Stomach (tissue), 4 donors: ENCODE data around the gene GPX7.
"Not testable (repeated sequence)": the region's sequence is repeated elsewhere in the genome, so short reads cannot be mapped to it uniquely, and the experiment has no call there.

Experiments
- EP300 ChIP-seq: sonication (generic); formaldehyde crosslinking; IDR thresholded peaks from one replicate; pipeline ENCODE4 v1.6.1; 2017; ENCODE audit warnings: antibody characterized with exemption
- POLR2A ChIP-seq, 4 donors: fragments of 450-650 bp; IDR thresholded peaks; one replicate each; pipeline ENCODE4 v1.6.1; 2016; ENCODE audit warnings: antibody characterized with exemption in 4 of 4, control low read depth in 2 of 4, mild to moderate bottlenecking in 1 of 4, moderate library complexity in 1 of 4
- POLR2AphosphoS5 ChIP-seq, 3 donors: sonication (generic); formaldehyde crosslinking; IDR thresholded peaks; one replicate each; pipeline ENCODE4 v1.6.1; 2016; ENCODE audit warnings: antibody characterized with exemption in 3 of 3
- TF ChIP-seq, protein P1 (sequence below), 7 experiments: fragments of 450-650 bp in 4 of 7; fragments of 200-600 bp in 3 of 7; sonication (generic) in 3 of 7; IDR thresholded peaks; one replicate each; pipeline ENCODE4 v1.5.1; 2016 to 2019; ENCODE audit warnings: antibody characterized with exemption in 7 of 7, control low read depth in 2 of 7, mild to moderate bottlenecking in 1 of 7

DNA sequence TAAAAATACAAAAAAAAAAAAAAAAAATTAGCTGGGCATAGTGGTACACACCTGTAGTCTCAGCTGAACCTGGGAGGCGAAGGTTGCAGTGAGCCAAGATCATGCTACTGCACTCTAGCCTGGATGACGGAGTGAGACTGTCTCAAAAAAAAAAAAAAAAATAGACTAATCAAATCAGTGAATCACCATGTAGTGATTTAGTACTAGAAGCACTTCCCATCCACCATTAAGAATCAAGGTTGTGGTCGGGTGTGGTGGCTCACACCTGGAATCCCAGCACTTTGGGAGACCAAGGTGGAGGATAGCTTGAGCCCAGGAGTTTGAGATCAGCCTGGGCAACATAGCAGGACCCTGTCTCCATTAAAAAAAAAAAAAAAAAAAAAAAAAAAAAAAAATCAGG is 24.1 kb upstream of the GPX7 start:
- TF ChIP-seq POLR2AphosphoS5 (IDR thresholded peaks at IDR 0.05); POLR2A (IDR thresholded peaks at IDR 0.05); EP300: not testable (repeated sequence)
- TF ChIP-seq, protein P1, sequence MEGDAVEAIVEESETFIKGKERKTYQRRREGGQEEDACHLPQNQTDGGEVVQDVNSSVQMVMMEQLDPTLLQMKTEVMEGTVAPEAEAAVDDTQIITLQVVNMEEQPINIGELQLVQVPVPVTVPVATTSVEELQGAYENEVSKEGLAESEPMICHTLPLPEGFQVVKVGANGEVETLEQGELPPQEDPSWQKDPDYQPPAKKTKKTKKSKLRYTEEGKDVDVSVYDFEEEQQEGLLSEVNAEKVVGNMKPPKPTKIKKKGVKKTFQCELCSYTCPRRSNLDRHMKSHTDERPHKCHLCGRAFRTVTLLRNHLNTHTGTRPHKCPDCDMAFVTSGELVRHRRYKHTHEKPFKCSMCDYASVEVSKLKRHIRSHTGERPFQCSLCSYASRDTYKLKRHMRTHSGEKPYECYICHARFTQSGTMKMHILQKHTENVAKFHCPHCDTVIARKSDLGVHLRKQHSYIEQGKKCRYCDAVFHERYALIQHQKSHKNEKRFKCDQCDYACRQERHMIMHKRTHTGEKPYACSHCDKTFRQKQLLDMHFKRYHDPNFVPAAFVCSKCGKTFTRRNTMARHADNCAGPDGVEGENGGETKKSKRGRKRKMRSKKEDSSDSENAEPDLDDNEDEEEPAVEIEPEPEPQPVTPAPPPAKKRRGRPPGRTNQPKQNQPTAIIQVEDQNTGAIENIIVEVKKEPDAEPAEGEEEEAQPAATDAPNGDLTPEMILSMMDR (IDR thresholded peaks at IDR 0.05) = not testable (repeated sequence)
